ENCODE data around the gene DEXI.
A peak's percentile ranks its signal among the peaks of the same experiment; 100 is the strongest.

Gene DEXI

DNA sequence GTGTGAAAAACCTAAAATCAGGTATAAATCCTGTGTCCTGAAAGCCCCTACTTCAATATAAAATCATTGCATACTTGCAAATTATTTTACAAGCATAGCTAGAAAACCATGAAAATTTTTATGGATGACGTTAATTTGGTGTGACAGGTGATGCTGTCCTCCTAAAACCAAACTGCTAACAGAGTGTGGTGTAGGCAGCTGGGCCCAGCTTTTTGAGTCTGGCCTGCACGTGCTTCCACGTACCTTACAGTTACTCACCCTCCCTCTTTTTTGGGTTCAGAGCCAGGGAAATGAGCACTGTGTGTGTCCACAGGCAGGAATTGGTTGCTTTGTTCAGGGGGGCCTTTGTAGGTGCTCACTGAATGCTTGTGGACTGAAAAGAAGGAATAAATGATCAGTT lies 38.5 kb upstream of the DEXI start:
- H3K9me3 ChIP-seq, result no peaks in the 10 kb centered on the region
- no peaks in the 10 kb centered on the region for H3K27me3 ChIP-seq
- peaks cover 5 to 52% (median 17%) of the 10 kb centered on the region in 3 donors for H3K36me3 ChIP-seq
- no peak overlapping the region for H3K4me3 ChIP-seq
- no peak for DNase-seq
- intact Hi-C loops (cut with DNase I; ENCODE audit: low total_unique reads), result no loop called here
- H3K4me1 ChIP-seq, result peaks cover 0 to 18% (median 15%) of the 10 kb centered on the region in 4 donors
- TF ChIP-seq CTCF (IDR thresholded peaks at IDR 0.05), result no peak
- H3K27ac ChIP-seq, result peak overlapping the region; percentile 58 to 73

- intact Hi-C loops (cut with DNase I; ENCODE audit: low total_unique reads), result loop anchor here (10.0 kb wide), 1 partner anchor 365 kb away; the partner anchor contains the start of gene RMI2
- no peak for TF ChIP-seq CTCF (IDR thresholded peaks at IDR 0.05)
- Histone ChIP-seq H3K36me3 (peaks cover 5 to 47% (median 21%) of the 10 kb centered on the region in 3 donors), H3K27ac (peak overlapping the region; percentile 58 to 73), H3K4me3 (no peak overlapping the region), H3K27me3 (no peaks in the 10 kb centered on the region), H3K4me1 (peaks cover 0 to 18% (median 15%) of the 10 kb centered on the region in 4 donors), H3K9me3 (no peaks in the 10 kb centered on the region)
- peak; percentile 67 to 86 for DNase-seq
Measured at GRCh38 chr16:10979717-10980601, 37.7 kb upstream of the DEXI start.

DNA sequence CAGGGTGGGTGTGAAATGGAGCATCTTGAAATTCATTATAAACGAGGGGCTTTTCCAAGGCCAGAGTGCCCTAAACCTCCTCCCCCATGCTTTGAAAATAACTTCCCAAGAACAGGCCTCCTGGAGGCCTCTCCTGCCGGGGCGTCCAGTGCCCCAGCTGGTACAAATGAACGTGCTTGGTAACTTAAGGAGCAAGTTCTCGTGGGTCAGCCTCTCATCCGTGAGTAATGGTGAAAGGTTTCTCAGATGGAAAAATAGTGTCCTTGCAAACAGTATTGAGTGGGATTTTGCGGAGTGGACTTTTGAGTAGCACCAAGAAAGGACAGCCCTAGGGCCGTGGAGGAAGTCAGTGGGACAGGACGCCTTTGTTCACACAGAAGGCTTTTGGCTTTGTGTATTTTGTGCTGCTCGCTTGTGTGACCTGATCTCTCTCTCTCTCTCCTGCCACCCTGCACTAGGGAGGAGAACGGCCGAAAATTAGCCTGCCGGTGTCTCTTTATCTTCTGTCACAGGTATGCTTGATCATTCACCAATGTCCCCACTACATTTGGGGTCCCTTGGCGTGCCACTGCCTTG lies 36.7 kb upstream of the DEXI start:
- peaks cover 0 to 18% (median 15%) of the 10 kb centered on the region in 4 donors for H3K4me1 ChIP-seq
- H3K36me3 ChIP-seq, result peaks cover 5 to 39% (median 27%) of the 10 kb centered on the region in 3 donors
- no peaks in the 10 kb centered on the region for H3K9me3 ChIP-seq
- no peaks in the 10 kb centered on the region for H3K27me3 ChIP-seq
- intact Hi-C loops (cut with DNase I; ENCODE audit: low total_unique reads), result loop anchor here (10.0 kb wide), 1 partner anchor 366 kb away; the partner anchor contains the start of gene RMI2
- H3K27ac ChIP-seq, result peak overlapping the region; percentile 58 to 73
- no peak overlapping the region for H3K4me3 ChIP-seq
- TF ChIP-seq CTCF (IDR thresholded peaks at IDR 0.05), result no peak
- no peak for DNase-seq

GRCh38 chr16:10978124-10978523 lies 35.9 kb upstream of the DEXI start:
- TF ChIP-seq CTCF (IDR thresholded peaks at IDR 0.05), result no peak
- Histone ChIP-seq H3K27me3 (no peaks in the 10 kb centered on the region), H3K9me3 (no peaks in the 10 kb centered on the region), H3K4me3 (no peak overlapping the region), H3K4me1 (peaks cover 0 to 19% (median 15%) of the 10 kb centered on the region in 4 donors), H3K27ac (no peak overlapping the region), H3K36me3 (peaks cover 5 to 31% (median 27%) of the 10 kb centered on the region in 3 donors)
- intact Hi-C loops (cut with DNase I; ENCODE audit: low total_unique reads), result loop anchor here (10.0 kb wide), 1 partner anchor 367 kb away; the partner anchor contains the start of gene RMI2
- DNase-seq, result no peak

DNA sequence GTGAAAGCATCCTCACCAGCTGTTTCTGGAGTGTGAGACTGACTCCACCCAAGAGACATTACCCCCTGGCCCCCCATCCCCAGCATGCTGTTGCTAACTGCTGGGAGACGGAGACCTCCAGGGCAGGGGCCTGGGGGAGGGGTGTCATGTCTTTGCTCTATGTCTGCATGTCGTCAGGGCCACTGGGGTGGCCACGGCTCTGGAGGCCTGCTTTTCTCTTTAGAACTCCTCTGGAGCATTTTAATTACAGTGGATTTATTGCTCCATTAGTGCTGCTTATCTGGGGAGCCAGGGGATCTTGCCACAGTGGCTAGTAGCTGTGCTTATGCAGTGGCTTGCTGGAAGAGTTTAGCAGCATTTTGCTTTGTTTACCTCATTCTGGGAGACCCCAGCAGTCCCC lies 34.4 kb upstream of the DEXI start:
- Histone ChIP-seq H3K27ac (no peak overlapping the region), H3K9me3 (no peaks in the 10 kb centered on the region), H3K4me3 (no peak overlapping the region), H3K4me1 (peaks cover 0 to 33% (median 25%) of the 10 kb centered on the region in 4 donors), H3K36me3 (peaks cover 5 to 27% (median 18%) of the 10 kb centered on the region in 3 donors), H3K27me3 (no peaks in the 10 kb centered on the region)
- intact Hi-C loops (cut with DNase I; ENCODE audit: low total_unique reads), result loop anchor here (10.0 kb wide), 1 partner anchor 368 kb away; the partner anchor contains the start of gene RMI2
- no peak for DNase-seq
- TF ChIP-seq CTCF (IDR thresholded peaks at IDR 0.05), result no peak
